Stromal cell of bone marrow (primary cell): ENCODE results near the gene TCEAL2.
"Not testable (repeated sequence)": the region's sequence is repeated elsewhere in the genome, so short reads cannot be mapped to it uniquely, and the experiment has no call there.

Experiments
- DNase-seq: peaks from one replicate; pipeline ENCODE4 v3.0.0-alpha.2; 2012; ENCODE audit warnings: low read depth

The TCEAL2 gene

DNA sequence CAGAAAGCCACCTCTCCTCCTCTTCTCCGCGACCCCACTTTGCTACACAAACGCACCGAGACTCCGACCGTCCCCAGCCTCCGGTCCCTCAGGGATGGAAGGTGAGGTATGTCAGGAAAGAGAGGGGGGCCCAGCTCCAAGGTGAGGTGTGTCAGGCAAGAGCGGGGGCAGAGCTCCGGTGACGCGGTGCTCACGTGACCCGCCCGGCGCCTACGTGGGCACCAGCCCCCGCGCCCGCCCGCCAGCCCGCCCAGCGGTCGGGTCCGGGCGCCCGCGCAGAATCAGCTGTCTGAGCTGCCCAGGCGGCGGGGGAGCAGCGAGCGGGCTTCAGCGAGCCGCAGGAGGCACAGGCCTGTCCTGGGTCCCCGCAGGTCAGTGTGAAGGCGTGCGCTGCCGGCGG is at the start of gene TCEAL2:
Gene TCEAL2 (plus strand): TSS at position 244 of the 400 bp plus-strand sequence. CDS start 1,152 bp downstream, outside the sequence.
- not testable (repeated sequence) for DNase-seq

DNA sequence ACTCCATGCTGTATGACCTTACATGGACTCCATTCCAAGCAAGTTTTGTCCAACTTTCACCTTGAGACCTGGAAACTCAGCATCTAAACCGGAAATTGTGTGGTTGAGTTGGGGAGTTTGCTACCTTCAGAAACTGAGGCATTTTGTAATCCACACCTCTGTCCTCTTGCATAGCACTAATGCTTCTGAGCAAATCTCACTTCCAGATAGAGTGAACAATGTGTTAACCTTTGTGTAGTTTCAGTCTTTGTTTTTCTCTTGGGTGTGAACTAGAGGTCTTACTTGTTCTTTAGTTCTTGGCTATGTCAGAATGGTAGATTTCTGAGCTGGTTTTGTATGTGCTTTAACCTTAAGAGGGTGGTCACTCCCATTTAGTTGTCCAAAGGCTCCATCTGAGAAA is 48.1 kb upstream of the TCEAL2 start:
- no peak for DNase-seq

DNA sequence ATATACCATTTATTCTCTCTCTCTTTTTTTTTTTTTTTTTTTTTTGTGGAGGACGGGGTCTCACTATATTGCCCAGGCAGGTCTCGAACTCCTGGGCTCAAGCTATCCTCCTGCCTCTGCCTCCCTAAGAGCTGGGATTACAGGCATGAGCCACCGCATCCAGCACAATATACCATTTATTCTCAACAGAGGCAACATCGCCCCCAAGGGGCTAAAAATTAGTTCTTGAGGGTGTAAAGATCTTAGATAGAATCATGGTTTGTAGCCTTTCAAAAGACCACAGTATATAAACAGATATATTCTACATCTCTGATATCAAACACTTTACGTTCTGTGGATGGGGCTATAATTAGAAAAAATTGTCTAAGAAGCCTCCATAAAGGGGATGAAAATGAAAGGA is 39.8 kb upstream of the TCEAL2 start:
- DNase-seq: no peak

DNA sequence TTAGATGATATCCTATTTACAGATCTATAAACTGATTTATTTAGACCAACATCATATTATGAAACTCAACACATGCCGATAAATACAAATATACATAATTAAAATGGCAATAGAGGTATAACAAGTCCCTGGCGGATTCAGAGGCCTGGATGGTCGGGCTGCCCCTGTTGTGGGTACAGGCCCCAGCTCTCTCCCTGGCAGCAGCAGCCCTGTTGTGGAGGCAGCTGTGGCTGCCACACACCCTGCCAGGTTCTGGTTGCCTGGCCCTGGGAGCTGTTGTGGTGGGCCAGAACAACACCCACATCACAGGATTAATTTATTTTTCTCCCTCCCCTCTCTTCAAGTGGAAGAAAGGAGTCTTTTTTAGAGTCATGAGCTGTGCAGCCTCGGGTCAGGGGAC is 12.1 kb upstream of the TCEAL2 start:
- no peak for DNase-seq

DNA sequence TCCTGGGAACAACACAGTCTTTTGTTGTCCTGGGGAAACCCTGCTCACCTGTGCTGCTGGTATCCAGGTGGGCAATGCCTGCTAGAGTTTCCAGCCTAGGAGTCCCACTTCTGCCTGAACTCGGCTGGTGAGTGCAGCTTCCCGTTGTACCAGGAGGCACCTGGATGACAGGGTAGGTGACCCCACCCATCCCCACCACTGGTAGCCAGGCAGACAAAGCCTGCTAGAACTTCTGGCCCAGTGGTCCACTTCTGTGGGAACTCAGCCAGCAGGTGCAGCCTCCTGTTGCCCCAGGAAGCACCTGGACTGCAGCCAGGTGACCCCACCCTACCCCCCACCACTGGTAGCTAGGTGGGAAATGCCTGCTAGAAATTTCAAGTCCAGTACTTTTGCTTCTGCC is 9.7 kb upstream of the TCEAL2 start:
- DNase-seq: no peak

DNA sequence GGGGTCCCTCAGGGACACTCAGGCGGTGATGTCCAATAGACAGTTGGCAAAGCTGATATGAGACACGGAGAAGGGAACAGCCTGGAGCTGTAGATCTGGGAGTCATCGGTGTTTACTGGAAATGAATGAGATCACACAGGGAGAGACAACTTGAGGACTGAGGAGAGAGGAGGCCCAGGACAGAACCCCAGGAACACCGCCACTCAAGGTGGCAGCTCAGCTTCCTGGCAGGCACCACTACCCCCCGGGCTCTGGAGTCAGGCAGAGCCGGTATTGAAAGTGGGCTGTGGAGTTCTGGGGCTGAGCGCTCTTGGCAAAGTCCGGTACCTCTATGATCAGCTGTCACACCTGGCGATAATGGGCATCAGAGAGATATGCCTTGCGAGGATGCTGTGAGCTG is 465 bp upstream of the TCEAL2 start:
- DNase-seq: not testable (repeated sequence)

DNA sequence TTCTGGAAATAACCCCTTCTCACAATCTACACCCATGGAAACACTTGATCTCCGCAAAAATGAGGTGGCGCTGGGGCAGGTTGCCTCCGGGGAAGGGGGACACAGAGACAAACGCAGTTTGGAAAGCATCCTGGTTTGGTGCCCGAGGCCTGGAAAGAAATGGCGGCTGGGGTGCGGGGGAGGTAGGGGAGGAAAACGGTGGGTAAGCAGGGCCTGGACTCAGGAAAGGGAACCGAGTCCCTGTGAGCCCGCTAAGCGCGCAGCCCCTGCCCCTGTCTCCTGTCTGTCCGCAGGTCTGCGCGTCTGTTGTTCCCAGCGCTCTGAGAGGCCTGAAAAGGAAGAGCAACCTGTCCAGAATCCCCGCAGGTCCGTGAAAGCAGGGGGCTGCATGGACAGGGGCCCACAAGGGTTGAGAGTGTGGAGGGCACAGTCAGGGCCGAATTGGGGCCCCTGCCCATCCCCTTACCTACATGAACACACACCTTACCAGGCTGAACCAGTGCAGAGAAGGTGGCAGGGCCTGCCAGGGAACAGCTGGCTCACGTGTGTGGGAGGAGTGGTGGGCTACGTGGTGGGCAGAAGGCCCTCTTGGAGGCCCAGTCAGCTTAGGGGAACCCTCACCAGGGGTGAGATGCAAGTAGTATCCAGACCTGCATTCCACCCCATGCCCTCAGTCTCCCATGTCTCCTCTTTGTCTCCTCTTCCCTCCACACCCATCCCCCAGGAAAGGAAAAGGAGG is 770 bp downstream of the TCEAL2 start:
- not testable (repeated sequence) for DNase-seq

DNA sequence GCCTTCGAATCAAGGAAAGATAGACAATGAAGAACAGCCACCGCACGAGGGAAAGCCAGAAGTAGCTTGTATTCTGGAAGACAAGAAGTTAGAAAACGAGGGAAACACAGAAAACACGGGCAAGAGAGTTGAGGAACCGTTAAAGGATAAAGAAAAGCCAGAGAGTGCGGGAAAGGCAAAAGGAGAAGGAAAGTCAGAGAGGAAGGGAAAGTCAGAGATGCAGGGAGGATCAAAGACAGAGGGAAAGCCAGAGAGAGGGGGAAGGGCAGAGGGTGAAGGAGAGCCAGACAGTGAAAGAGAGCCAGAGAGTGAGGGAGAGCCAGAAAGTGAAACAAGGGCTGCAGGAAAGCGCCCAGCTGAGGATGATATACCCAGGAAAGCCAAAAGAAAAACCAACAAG is 1.4 kb downstream of the TCEAL2 start:
- DNase-seq: no peak

DNA sequence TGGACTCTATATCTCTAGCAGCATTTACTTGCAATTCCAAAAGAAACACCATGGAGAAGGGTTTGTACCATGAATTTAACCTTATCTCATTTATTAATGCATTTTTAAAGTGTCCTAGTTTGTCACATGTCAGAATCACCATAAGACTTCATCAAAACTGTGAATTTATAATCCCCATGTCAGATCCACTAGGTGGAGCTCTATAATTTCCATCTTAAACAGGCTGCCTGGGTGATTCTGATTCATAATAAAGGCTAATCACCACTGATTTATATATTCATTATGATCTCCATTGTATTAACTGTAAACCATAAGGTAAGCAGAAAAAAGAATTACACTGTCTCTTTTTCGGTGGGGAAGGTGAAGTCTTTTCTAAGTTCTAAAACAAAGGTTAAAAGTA is 4.0 kb downstream of the TCEAL2 start:
- DNase-seq: no peak

DNA sequence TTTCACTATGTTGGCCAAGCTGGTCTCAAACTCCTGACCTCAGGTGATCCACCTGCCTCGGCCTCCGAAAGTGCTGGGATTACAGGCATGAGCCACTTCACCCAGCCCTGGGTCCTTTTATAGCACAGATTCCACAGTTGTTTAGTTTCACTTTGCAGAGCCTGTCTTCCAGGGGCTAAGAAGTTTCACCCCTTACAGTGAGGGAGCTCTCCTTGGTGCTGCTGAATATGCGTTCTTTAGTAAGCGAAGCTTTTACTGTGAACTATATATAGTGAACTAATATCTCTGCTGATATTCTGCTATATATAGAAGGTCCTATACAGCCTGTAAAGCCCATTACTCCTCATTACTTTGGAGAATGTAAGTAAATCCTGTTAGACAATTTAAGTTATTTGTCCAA is 12.6 kb downstream of the TCEAL2 start:
- DNase-seq: no peak

DNA sequence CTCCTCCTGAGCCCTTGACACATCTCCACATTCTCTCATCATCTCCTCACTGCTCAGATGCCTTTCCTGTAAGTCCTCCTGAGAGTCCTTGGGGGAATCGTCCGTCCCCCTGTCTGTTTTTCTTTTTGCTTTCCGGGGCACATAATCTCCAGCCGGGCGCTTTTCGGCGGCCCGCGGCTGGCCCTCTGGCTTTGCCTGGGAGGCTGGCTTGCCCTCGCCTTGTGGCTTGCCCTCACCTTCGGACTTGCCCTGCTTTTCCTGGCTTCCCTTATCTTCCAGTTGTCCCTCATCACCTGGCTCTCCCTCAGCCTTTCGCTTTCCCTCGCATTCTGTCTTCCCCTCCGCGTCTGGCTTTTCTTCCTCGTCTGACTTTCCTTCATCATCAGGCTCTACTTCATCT is 15.4 kb downstream of the TCEAL2 start:
- not testable (repeated sequence) for DNase-seq

DNA sequence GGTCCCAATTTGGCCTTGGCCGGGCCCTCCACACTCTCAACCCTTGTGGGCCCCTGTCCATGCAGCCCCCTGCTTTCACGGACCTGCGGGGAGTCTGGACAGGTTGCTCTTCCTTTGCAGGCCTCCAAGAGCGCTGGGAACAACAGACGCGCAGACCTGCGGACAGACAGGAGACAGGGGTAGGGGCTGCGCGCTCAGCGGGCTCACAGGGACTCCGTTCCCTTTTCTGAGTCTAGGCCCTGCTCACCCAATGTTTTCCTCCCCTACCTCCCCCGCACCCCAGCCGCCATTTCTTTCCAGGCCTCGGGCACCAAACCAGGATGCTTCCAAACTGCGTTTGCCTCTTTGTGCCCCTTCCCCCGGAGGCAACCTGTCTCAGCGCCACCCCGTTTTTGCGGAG is 16.2 kb downstream of the TCEAL2 start:
- not testable (repeated sequence) for DNase-seq

DNA sequence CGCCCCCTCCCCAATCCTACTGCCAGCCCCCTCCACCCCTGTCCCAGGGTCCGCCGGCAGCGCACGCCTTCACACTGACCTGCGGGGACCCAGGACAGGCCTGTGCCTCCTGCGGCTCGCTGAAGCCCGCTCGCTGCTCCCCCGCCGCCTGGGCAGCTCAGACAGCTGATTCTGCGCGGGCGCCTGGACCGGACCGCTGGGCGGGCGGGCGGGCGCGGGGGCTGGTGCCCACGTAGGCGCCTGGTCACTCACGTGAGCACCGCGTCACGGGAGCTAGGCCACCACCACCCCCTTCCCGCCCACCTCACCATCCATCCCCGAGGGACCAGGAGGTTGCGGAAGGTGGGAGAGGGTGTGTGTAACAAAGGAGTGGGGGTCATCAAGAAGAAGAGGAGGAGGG is 16.8 kb downstream of the TCEAL2 start, which contains the start of gene TCEAL6:
Gene TCEAL6 (minus strand): TSS at position 208 of the 400 bp plus-strand sequence.
- not testable (repeated sequence) for DNase-seq

DNA sequence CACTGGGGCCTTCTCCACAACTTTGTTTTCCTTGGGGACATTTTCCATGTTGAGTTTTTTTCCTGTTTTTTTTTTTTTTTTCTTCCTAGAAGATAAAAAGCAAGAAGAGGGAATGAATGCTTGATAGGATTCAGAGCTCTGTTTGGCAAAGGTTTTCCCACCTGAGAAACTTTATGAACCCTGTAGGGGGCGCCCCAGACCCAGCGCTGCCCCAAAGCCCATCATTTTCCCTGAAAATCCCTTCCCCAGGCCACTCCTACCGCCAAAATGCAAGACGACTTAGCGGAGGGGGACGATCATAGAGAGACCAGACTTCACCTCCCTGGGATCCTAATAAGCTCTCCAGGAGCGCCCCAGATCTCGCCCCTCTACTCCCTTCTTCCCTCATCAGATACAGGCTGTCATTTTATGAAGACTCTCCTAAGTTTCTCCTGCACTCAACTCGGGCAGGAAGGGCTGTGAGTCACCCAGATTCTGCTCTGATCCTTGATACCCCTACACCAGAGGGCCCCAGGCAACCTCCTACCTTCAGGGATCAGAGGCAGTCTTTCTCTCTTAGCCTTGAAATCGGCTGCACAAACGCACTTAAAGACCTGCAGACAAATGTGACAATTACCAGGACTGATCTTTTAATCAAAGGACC is 28.9 kb downstream of the TCEAL2 start:
- DNase-seq: no peak

DNA sequence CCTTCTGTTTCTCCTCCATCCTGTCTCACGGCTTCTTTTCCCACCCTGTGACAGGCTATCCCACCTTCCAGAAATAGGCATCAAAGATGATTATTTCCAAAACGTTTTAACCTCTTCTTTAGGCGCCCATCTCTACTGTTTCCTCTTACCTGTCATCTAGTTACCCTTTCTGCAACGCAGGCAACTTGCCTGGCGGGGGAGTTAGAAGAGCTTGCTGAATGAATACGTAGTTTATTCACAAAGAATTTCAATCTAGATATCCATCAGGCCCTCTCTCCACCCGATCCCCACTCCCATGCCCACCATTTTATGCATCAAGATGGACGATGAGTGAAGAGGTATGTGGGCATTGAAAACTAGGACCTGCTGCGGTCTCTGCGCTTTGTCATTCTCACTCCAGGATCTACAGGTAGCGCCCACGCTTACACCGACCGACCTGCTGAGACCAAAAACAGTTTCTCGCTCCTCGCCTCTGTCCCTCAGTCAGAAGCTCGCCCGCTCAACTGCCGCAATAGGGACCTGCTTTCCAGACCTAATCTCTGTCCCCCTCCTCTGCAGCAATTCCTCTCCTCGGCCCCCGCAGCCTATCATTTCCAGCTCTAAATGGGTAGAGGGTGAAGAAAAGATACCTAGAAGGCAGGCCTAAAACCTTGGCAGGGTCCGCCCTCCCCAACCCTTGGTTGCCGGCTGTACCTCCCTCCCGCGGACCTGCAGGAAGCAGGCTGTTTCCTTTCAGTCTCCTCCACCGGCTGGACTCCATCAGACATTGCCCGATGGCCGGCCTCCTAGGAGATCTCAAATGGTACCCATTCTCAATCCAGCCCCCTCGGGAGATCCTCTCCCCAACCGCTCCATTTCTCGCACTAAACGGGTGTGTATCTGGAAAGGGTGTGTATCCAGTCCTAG is 29.7 kb downstream of the TCEAL2 start:
- no peak for DNase-seq

DNA sequence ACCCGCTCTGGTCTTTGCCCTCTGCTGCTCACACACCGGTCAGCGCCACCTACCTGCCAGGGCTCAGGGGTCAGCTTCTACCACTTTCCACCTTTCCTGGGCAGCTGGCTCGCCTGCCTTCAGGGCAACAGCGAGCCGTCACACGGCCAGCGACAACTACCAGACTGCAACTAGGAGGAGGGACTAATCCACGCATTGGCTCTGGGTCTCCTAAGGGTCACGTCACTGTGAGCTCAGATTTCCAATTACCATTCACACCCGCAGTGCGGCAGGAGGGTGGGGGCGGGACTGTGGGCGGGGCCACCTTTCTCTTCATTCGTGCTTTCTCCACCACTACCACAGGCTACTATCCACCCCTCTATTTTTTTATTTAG is 30.3 kb downstream of the TCEAL2 start, which contains the start of gene BEX5:
Gene BEX5 (minus strand): TSS at position 172 of the 374 bp plus-strand sequence. CDS start 1,712 bp downstream, outside the sequence.
- DNase-seq: peak; percentile 0
